Testis (tissue), 3 donors: ENCODE data around the gene TUFM. TPM values are rescaled to one million over a fixed set of nuclear protein-coding genes. Genes with fewer than 3 reads are reported as not detected.
A peak's percentile ranks its signal among the peaks of the same experiment; 100 is the strongest.

ENCODE experiments used
- DNase-seq: peaks from one replicate; pipeline ENCODE4 v3.0.0-alpha.2; 2019
- H3K27ac ChIP-seq, 2 donors: fragments of 200-600 bp; sonication (generic); one replicate each; pipeline ENCODE4 v1.5.1; 2019
- H3K27me3 ChIP-seq: fragments of 200-600 bp; sonication (generic); one replicate; pipeline ENCODE4 v1.5.1; 2019
- H3K36me3 ChIP-seq: fragments of 200-600 bp; sonication (generic); one replicate; pipeline ENCODE4 v1.5.1; 2017; ENCODE audit warnings: low read depth; ENCODE audit errors: missing control alignments
- H3K4me1 ChIP-seq: fragments of 200-600 bp; sonication (generic); one replicate; pipeline ENCODE4 v1.5.1; 2019
- H3K4me3 ChIP-seq, 2 donors: fragments of 200-600 bp; sonication (generic); one replicate each; pipeline ENCODE4 v1.5.1; 2017 to 2019
- H3K9me3 ChIP-seq: fragments of 200-600 bp; sonication (generic); one replicate; pipeline ENCODE4 v1.5.1; 2017
- CTCF ChIP-seq, 3 experiments: fragments of 450-650 bp in 2 of 3; fragments of 200-600 bp in 1 of 3; sonication (generic) in 1 of 3; IDR thresholded peaks; one replicate each; pipeline ENCODE4 v1.5.1; 2016 to 2019; ENCODE audit warnings: antibody characterized with exemption in 3 of 3, mild to moderate bottlenecking in 2 of 3, moderate library complexity in 1 of 3
- POLR2A ChIP-seq: fragments of 450-650 bp; IDR thresholded peaks from one replicate; pipeline ENCODE4 v1.6.1; 2017; ENCODE audit warnings: antibody characterized with exemption, mild to moderate bottlenecking, moderate library complexity
- WGBS, 2 donors: methylation state at CpG; one replicate each; pipeline ENCODE4 v1.1.5; 2018; 5-methylcytosine and 5-hydroxymethylcytosine counted together
- intact Hi-C: fragments of 100-400 bp; cut with DNase I; formaldehyde crosslinking; loops from one replicate; pipeline ENCODE4 v1.15.1; 2023; ENCODE audit warnings: low total_unique reads
- polyA plus RNA-seq: library from polyadenylated mRNA; stranded (reverse); fragments of 350-450 nt; fragmentation: Illumina TruSeq; extraction: RNeasy Lipid Tissue Mini Kit (QIAGEN cat#74804); gene quantifications from one replicate; pipeline ENCODE4 v1.2.3, GENCODE V29; 2014; ENCODE audit warnings: low read depth, low replicate concordance; ENCODE audit not compliant: insufficient read depth
- total RNA-seq, 2 donors: library from RNA; depleted of rRNA; stranded (reverse); fragments of >200 nt; gene quantifications; one replicate each; pipeline ENCODE4 v1.2.3, GENCODE V29; 2016

The TUFM gene
- total and polyA plus RNA-seq, 3 donors from 2014 or later = 134 to 213 (median 140) TPM

GRCh38 chr16:28865001-28865688 lies 19.0 kb upstream of the TUFM start:
- WGBS, 2 donors = 67 to 71% methylated on average over 11 to 12 of the region's 12 CpGs
- H3K4me3 ChIP-seq = peak overlapping the region in 1 of 2 donors; percentile 90
- TF ChIP-seq POLR2A (no peak), CTCF (IDR thresholded peaks at IDR 0.05) (no peak)
- H3K27me3 ChIP-seq = no peaks in the 10 kb centered on the region
- no peak for DNase-seq
- H3K4me1 ChIP-seq = peaks cover 34% of the 10 kb centered on the region
- H3K36me3 ChIP-seq = no peaks in the 10 kb centered on the region
- H3K27ac ChIP-seq = peak overlapping the region; percentile 88 to 94
- no peaks in the 10 kb centered on the region for H3K9me3 ChIP-seq
- intact Hi-C loops = no loop called here

GRCh38 chr16:28863929-28864793 lies 18.0 kb upstream of the TUFM start:
- WGBS, 2 donors = 1 to 2% methylated on average over 19 to 42 of the region's 42 CpGs
- H3K4me3 ChIP-seq = peak overlapping the region; percentile 90 to 93
- no peaks in the 10 kb centered on the region for H3K27me3 ChIP-seq
- peak overlapping the region; percentile 88 to 94 for H3K27ac ChIP-seq
- no peaks in the 10 kb centered on the region for H3K36me3 ChIP-seq
- intact Hi-C loops = no loop called here
- DNase-seq = peak; percentile 60
- peaks cover 34% of the 10 kb centered on the region for H3K4me1 ChIP-seq
- no peak for TF ChIP-seq POLR2A
- no peak for TF ChIP-seq CTCF (IDR thresholded peaks at IDR 0.05)
- no peaks in the 10 kb centered on the region for H3K9me3 ChIP-seq

GRCh38 chr16:28859326-28859725 lies 13.2 kb upstream of the TUFM start:
- TF ChIP-seq CTCF (IDR thresholded peaks at IDR 0.05) (no peak), POLR2A (no peak)
- 77 to 87% methylated on average over 4 of the region's 4 CpGs for WGBS, 2 donors
- no peak overlapping the region for H3K27ac ChIP-seq
- H3K4me3 ChIP-seq = no peak overlapping the region
- no peaks in the 10 kb centered on the region for H3K27me3 ChIP-seq
- no peaks in the 10 kb centered on the region for H3K9me3 ChIP-seq
- intact Hi-C loops = no loop called here
- H3K4me1 ChIP-seq = peaks cover 7% of the 10 kb centered on the region
- no peak for DNase-seq
- H3K36me3 ChIP-seq = no peaks in the 10 kb centered on the region

- no peak overlapping the region for H3K27ac ChIP-seq
- no peaks in the 10 kb centered on the region for H3K36me3 ChIP-seq
- 88 to 93% methylated on average over 8 of the region's 8 CpGs for WGBS, 2 donors
- TF ChIP-seq POLR2A = no peak
- TF ChIP-seq CTCF (IDR thresholded peaks at IDR 0.05) = no peak
- no peaks in the 10 kb centered on the region for H3K27me3 ChIP-seq
- intact Hi-C loops = no loop called here
- peaks cover 7% of the 10 kb centered on the region for H3K4me1 ChIP-seq
- no peak for DNase-seq
- no peak overlapping the region for H3K4me3 ChIP-seq
- H3K9me3 ChIP-seq = no peaks in the 10 kb centered on the region
Observed at GRCh38 chr16:28858421-28858820, 12.3 kb upstream of the TUFM start.
